ENCODE data around the gene HMCN1.

DNA sequence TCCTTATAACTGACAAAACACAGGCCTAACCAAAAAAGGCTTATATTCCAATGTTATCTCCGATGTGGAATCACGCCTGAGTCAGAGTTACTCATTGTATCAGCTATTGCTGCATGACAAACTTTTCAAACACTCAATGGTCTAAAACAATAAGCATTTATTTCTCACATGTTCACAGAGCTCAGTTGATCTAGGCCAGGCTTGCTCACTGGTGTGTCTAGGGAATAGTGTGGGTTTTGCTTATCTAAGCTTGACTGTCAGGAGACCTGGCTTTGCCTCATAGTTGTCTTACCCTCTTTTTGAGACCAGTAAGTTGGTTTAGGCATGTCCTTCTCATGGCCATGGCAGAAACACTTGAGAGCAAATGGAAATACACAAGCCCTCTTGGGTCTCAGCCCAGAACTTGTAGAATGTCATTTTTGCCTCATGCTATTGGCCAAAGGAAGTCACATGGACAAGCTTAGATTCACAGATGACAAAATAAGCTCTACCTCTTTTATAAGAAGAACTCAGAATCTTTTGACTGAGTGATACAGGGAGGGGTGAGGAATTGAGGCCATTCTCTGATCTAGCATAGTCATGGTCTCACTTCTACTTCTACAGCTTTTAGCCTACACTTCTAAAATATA is 130.8 kb downstream of the HMCN1 start:
- TF ChIP-seq, protein P1, sequence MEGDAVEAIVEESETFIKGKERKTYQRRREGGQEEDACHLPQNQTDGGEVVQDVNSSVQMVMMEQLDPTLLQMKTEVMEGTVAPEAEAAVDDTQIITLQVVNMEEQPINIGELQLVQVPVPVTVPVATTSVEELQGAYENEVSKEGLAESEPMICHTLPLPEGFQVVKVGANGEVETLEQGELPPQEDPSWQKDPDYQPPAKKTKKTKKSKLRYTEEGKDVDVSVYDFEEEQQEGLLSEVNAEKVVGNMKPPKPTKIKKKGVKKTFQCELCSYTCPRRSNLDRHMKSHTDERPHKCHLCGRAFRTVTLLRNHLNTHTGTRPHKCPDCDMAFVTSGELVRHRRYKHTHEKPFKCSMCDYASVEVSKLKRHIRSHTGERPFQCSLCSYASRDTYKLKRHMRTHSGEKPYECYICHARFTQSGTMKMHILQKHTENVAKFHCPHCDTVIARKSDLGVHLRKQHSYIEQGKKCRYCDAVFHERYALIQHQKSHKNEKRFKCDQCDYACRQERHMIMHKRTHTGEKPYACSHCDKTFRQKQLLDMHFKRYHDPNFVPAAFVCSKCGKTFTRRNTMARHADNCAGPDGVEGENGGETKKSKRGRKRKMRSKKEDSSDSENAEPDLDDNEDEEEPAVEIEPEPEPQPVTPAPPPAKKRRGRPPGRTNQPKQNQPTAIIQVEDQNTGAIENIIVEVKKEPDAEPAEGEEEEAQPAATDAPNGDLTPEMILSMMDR (IDR thresholded peaks at IDR 0.05), result no peak
- no peak for TF ChIP-seq POLR2A (IDR thresholded peaks at IDR 0.05)

Data from heart left ventricle (tissue), 13 donors.